Activated B cell treated with CpG ODN at 0.5 μM for 24 hours (primary cell): ENCODE data around the gene JUNB. TPM values are rescaled to one million over a fixed set of nuclear protein-coding genes. Genes with fewer than 3 reads are reported as not detected.

Experiments
- ATAC-seq: fragments of 200-7000 bp; cut with Tn5 transposase; one replicate; pipeline ENCODE4 v1.10.0; 2021; ENCODE audit warnings: low read depth, mild to moderate bottlenecking, moderate library complexity
- CTCF ChIA-PET: fragments of 350-600 bp; sonication (Branson Sonifier 250); formaldehyde crosslinking; loops from one replicate; lab custom pipeline; 2021; ENCODE audit warnings: antibody characterized with exemption; lab: Charles Lee
- POLR2A ChIA-PET: fragments of 350-600 bp; sonication (Branson Sonifier 250); formaldehyde crosslinking; loops from one replicate; lab custom pipeline; 2021; ENCODE audit warnings: antibody characterized with exemption; lab: Charles Lee
- DNase-seq: peaks from one replicate; pipeline ENCODE4 v3.0.0; 2022
- H3K27ac Mint-ChIP-seq: one replicate; pipeline ENCODE4 v1.8.0; 2020; ENCODE audit warnings: mixed read lengths
- H3K27me3 Mint-ChIP-seq: one replicate; pipeline ENCODE4 v1.8.0; 2021; ENCODE audit warnings: mixed read lengths
- H3K36me3 Mint-ChIP-seq: one replicate; pipeline ENCODE4 v1.8.0; 2021; ENCODE audit warnings: low read depth, mixed read lengths
- H3K4me1 Mint-ChIP-seq: one replicate; pipeline ENCODE4 v1.8.0; 2021; ENCODE audit warnings: mixed read lengths
- H3K4me3 Mint-ChIP-seq: one replicate; pipeline ENCODE4 v1.8.0; 2020; ENCODE audit warnings: mild to moderate bottlenecking, mixed read lengths
- H3K9me3 Mint-ChIP-seq: one replicate; pipeline ENCODE4 v1.8.0; 2020; ENCODE audit warnings: mixed read lengths
- CTCF ChIP-seq: fragments of 200-600 bp; IDR thresholded peaks from one replicate; pipeline ENCODE4 v1.8.0; 2022; ENCODE audit warnings: antibody characterized with exemption, mild to moderate bottlenecking
- intact Hi-C: fragments of 100-400 bp; cut with micrococcal nuclease; formaldehyde crosslinking; loops from one replicate; pipeline ENCODE4 v1.15.1; 2024
- total RNA-seq: library from RNA; stranded (reverse); gene quantifications from 2 replicates; pipeline ENCODE4 v1.2.3, GENCODE V29; 2022

JUNB gene
- total RNA-seq, 1 donor from 2014 or later = 132 TPM

GRCh38 chr19:12789098-12789903 is 2.0 kb upstream of the JUNB start:
- no peak for DNase-seq
- POLR2A ChIA-PET = interaction anchor here (0.6 to 13.2 kb wide), 12 partner anchors 11 to 363 kb away, joined by 3 to 909 read pairs (median 5); partner anchors contain the start of genes CALR, HOOK2 and RNASEH2A
- peaks cover 44% of the 10 kb centered on the region for H3K4me1 Mint-ChIP-seq
- CTCF ChIA-PET = interaction anchor here (4.3 kb wide), 1 partner anchor 12 kb away, joined by 43 read pairs; no protein-coding TSS in a partner anchor
- H3K27ac Mint-ChIP-seq = peak overlapping the region; percentile 99
- H3K27me3 Mint-ChIP-seq = no peaks in the 10 kb centered on the region
- intact Hi-C loops = no loop called here
- peaks cover 18% of the 10 kb centered on the region for H3K36me3 Mint-ChIP-seq
- H3K9me3 Mint-ChIP-seq = no peaks in the 10 kb centered on the region
- no peak for ATAC-seq
- peak overlapping the region; percentile 96 for H3K4me3 Mint-ChIP-seq
- no peak for TF ChIP-seq CTCF

- DNase-seq (peak; percentile 95), ATAC-seq (peak; percentile 43)
- no peak for TF ChIP-seq CTCF
- CTCF ChIA-PET = interaction anchor here (3.6 to 11.4 kb wide), 4 partner anchors 8 to 26 kb away, joined by 19 to 280 read pairs (median 160); partner anchors contain the start of gene HOOK2
- intact Hi-C loops = loop anchor here (5.0 kb wide), 2 partner anchors 178 to 312 kb away; partner anchors contain the start of genes LYL1, ZNF490 and ZNF791
- no peaks in the 10 kb centered on the region for H3K9me3 Mint-ChIP-seq
- H3K4me1 Mint-ChIP-seq = peaks cover 52% of the 10 kb centered on the region
- no peaks in the 10 kb centered on the region for H3K27me3 Mint-ChIP-seq
- peak overlapping the region; percentile 96 for H3K4me3 Mint-ChIP-seq
- POLR2A ChIA-PET = interaction anchor here (0.6 to 13.2 kb wide), 11 partner anchors 12 to 1024 kb away, joined by 3 to 909 read pairs (median 6); partner anchors contain the start of genes CALR, FBXW9, GET3 and HOOK2
- peak overlapping the region; percentile 97 for H3K27ac Mint-ChIP-seq
- peaks cover 18% of the 10 kb centered on the region for H3K36me3 Mint-ChIP-seq
Observed at GRCh38 chr19:12789904-12790619, 1.2 kb upstream of the JUNB start.

- ChIA-PET CTCF (interaction anchor here (3.6 to 11.4 kb wide), 3 partner anchors 8 to 27 kb away, joined by 19 to 280 read pairs (median 278); partner anchors contain the start of gene HOOK2), POLR2A (interaction anchor here (0.6 to 13.2 kb wide), 24 partner anchors 10 to 1025 kb away, joined by 3 to 909 read pairs (median 7); partner anchors contain the start of genes DHPS, FARSA, FBXW9 and GET3)
- peak overlapping the region; percentile 96 for H3K4me3 Mint-ChIP-seq
- TF ChIP-seq CTCF = no peak
- ATAC-seq = no peak
- H3K4me1 Mint-ChIP-seq = peaks cover 56% of the 10 kb centered on the region
- intact Hi-C loops = loop anchor here (1.0 to 5.0 kb wide), 3 partner anchors 8 to 312 kb away; partner anchors contain the start of genes LYL1, ZNF490 and ZNF791
- H3K27me3 Mint-ChIP-seq = no peaks in the 10 kb centered on the region
- H3K9me3 Mint-ChIP-seq = no peaks in the 10 kb centered on the region
- peaks cover 18% of the 10 kb centered on the region for H3K36me3 Mint-ChIP-seq
- H3K27ac Mint-ChIP-seq = peak overlapping the region; percentile 97
- DNase-seq = no peak
Observed at GRCh38 chr19:12790628-12791344, 500 bp upstream of the JUNB start.

GRCh38 chr19:12792051-12792852 is 966 bp downstream of the JUNB start:
- ATAC-seq (no peak), DNase-seq (peak; percentile 72)
- peaks cover 57% of the 10 kb centered on the region for H3K4me1 Mint-ChIP-seq
- ChIA-PET CTCF (interaction anchor here (1.8 to 11.4 kb wide), 5 partner anchors 10 to 29 kb away, joined by 4 to 280 read pairs (median 19); partner anchors contain the start of genes HOOK2, PRDX2, RNASEH2A and THSD8), POLR2A (interaction anchor here (0.6 to 13.2 kb wide), 33 partner anchors 8 to 995 kb away, joined by 3 to 909 read pairs (median 7); partner anchors contain the start of genes CALR, DHPS, DNASE2 and FARSA)
- H3K4me3 Mint-ChIP-seq = peak overlapping the region; percentile 96
- TF ChIP-seq CTCF = no peak
- peak overlapping the region; percentile 97 for H3K27ac Mint-ChIP-seq
- no peaks in the 10 kb centered on the region for H3K27me3 Mint-ChIP-seq
- H3K9me3 Mint-ChIP-seq = no peaks in the 10 kb centered on the region
- H3K36me3 Mint-ChIP-seq = peaks cover 20% of the 10 kb centered on the region
- intact Hi-C loops = loop anchor here (2.0 to 5.0 kb wide), 3 partner anchors 180 to 361 kb away; partner anchors contain the start of genes LYL1, ZNF490 and ZNF791
